HG02852 (cell line): ENCODE results near the gene PDE2A.

Experiments
- ATAC-seq: cut with Tn5 transposase; IDR thresholded peaks from one replicate; pipeline ENCODE4 v1.9.1; 2021; ENCODE audit warnings: mild to moderate bottlenecking, moderate library complexity; ENCODE audit not compliant: unreplicated experiment

Gene PDE2A

DNA sequence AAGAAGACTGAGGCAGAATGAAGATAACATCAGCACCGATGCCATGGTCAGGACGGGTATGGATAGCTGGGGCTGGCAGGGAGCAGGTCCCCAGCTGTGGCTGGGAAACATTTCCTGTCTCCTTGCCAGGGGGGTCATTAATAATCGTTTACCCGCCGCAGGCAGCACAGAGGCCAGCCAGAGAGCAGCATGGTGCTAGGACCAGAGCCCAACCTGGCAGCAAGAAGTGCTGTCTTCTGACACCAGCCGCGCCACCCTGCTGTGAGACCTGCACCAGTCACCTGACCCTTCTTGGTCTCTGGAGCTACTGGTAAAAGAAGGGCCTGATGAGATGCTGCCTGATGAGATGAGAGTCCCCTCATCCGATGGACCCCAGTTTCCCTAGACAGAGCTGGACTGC lies 36.3 kb downstream of the PDE2A start:
- no peak for ATAC-seq

DNA sequence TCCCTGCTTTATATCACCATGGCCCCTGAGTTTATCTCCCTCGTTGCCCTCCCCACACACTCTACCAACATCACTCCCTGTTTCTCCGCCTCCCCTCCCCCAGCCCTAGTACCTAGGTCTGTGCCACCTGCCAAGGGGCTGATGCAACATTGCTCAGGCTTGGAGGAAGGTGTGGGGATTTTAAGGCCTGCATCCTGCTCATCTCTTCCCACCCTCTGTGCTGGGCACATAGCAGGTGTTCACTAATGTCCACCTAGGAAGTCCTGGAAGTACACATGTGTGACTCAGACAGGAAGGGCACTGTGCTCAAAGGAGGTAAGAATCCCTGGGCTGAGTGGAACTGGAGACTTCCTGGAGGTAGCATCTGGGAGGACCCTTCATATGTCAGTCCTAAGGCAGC lies 37.0 kb downstream of the PDE2A start:
- ATAC-seq = no peak

DNA sequence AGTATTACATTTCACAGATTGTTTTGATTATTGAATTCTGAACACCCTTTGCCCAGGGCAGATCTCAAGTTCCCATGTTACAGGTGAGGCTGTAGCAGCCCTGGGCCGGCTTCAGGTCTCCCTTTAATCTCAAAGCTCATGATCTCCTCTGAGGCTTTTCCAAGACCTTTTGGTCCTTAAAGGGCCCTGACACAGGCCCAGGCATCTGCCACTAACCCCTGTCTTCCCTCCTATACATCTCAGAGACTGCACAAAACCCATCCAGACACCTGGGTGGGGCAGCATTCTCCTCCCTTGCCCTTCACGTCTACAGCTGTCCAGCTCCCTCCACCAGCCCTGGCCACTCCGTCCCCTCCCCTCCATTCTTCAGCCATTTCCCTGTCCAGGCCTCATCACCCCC lies 37.8 kb downstream of the PDE2A start:
- no peak for ATAC-seq

DNA sequence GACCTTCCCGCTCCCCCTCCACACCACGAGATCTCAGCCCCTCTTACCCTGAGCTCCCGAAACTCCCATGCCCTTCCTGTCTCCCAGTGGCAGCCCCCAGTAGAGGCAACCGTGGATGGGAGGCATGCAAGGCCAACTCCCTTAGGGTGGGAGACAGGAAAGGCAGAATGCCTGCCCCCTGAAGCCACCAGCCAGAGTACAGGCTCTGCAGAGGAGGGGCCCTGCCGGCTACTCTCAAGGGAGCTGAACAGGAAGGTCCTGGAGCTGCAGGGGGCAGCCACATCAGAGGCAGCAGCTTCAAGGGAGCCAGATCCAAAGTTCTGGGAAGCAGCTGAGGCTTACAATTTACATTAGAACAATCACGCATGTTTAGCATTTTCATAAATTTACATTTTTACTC lies 38.3 kb downstream of the PDE2A start:
- no peak for ATAC-seq

DNA sequence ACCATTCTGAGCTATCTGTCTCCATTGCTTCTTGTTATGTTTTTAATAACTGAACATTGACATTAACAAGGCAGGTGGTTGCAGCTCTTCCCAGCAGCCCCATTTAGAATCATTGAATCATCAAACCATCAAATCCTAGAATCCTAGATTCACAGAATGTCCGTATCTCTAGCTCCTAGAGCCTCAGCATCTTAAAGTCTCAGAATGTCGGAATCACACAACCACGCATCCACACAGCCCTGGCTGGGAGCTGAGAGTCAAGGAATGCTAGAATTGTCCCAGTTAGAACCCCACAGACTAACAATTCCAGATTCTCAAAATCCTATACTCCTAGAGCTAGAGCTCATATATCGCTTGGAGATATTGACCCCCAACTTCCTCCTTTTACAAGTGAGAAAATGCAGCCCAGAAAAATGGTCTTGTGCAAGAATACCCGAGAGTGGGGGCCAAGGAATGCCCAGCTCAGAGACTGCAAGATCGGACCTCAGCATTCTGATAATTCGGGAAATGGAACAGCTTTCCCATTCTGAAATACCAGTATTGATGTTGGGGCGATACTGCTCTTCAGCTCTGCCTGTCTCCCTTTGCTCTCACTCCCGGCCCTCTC lies 38.8 kb downstream of the PDE2A start:
- ATAC-seq = no peak

DNA sequence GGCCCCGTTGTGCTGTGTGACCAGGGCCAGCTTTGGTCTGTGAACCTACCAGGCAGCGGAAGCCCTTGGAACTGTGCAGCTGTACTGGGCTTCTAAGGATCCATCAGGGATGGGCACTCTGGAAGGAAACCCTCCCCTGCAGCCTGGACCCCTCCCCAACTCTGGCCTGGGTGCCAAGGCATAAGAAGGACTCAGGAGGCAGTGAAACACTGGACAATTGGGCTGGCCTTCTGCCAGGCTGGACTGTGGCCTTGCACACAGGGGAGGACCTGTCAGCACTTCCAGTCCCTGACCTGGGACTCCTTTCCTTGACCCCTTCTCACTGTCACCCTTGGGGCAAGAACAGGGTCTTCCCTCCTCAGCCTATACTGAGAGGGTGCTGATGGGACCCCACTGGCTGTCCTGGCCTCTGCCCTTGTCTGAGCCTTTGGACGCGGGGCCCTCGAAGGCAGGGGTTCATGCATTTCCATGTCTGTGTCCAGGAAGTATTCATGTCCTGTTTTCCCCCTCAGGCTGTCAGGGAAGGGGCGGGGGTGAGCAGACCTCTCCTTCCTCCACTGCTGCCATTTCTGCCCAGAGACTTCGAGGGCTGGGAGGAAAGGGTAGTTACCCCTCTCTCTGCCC lies 39.6 kb downstream of the PDE2A start:
- no peak for ATAC-seq

DNA sequence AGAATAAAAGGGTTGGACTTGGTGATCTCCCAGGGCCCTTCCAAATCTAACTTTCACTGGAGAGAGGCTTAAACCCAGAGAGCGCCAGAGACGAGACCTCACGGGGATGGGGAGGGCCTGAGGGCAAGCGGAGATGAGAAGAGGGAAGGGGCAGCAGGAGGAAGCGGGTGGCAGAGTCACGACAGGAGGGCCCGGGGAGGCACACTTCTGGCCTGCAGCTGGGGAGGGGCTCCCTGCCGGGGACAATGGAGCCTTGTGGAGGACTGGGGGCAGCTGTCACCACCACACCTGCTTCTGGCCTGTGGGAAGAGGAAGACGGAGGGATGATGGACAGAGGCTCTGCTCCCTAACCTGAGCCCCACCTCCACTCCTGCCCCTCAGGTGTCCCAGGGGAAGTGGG lies 40.2 kb downstream of the PDE2A start:
- ATAC-seq = no peak

DNA sequence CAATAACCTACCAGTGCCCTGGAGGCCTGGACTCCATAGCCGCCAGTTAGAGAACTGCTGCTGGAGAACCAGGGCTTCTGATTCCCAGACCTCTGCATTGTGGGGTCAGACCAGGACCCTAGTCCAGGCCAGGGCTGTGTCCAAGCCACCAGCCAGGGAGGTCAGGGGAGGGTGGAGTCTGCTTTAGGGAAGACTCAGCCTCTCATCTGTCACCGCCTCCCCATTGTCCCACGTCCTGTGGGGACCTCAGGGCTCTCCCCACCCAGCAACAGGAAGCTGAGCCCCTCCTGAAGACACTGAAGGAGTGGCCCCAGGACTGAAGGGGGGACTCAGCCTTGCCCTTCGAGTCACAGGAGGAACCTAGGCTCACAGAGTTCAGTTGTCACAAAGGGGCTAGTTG lies 41.2 kb downstream of the PDE2A start:
- ATAC-seq = no peak

DNA sequence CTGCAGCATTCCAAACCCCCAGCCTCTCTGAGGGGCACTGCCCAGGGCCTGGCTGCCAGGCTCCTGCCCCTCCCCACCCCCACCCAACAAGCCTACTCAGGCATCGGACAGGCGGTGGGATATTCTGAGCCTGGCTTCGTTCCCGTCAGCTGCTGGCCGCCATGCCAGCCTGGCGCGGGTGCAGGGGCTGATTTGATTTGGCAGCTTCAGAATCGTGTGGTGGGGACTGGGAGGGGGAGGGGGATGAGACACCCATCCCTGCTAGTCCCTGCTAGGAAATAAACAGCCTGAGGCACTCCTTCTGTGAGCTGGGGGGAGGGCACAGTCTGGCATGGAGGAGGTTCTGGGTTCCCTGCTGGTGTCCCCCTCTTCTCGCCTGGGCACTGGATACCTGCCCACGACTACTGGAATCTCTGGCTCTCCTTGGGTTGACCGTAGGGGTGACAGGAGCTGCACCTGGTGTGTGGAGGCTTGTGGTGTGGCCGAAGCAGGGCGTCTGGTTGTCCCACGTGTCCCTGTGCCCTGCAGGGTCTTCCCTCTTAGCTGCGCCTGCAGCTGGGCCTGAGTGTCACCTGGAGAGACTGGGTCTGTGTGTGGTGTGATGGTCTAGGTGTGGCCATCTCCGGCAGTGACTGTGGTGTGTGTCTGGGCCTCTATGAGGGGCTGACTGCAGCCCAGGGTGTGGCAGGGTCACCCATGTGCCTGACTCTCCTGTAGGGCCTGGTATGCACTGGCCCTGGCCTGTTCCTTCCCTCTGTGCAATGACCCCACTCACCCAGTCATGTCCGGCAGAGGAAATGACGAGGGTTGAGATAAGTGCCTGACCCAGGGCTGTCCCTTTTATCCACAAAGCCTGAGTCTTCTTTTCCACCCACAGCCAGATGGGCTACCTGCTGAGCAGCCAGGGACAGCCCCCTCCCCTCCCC lies 42.2 kb downstream of the PDE2A start:
- ATAC-seq = no peak

DNA sequence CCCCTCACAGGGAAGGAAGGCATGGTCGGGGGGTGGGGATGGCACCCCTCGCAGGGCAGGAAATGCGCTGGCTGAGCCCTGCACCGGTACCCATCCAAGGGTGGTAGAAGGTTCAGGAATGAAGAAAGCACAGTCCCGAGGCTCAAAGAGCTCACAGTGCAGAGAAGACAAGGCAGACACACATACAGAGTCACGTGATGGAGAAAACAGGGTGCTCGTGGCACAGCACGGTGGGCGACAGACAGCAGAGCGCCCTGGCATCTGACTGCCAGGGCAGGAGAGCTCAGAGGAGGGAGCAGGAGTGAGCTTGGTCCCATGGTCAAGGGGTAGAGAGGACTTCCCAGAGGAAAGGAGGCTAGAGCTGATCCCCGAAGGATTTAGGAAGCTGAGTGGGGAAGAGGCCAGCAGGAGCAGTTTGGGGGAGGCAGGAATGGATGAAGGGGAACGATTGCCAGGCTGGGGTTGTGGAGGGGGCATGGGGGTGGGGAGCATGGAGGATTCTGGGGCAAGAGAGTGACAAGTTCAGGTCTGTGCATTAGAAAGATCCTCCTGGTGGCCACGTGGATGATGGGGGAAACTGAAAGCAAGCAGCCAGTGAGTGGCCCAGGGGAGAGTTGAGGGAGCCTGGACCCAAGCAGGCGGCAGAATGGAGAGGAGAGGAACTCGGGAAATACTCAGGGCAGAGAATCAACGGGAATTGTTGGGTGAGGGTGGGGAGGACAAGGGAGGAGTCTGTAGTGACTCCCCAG lies 43.9 kb downstream of the PDE2A start:
- ATAC-seq = no peak

DNA sequence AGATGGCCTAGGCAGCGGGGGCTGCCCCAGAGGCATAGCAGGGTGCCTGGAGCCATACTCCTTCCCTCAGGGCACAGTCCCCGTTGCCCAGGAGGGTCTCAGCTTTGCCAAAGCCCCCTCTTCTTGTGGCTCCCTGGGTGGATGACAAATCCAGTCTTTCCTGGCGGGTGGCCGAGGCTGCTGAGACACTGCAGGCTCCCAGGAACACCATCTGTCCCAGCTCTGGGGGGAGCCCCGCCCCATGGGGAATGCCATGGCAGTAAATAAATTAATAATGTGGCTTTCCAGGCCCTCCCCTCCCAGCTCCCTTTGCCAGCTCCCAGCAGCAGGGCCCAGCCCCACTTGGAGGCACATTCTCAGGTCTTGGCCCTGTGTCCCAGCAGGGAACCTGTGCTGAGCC lies 45.0 kb downstream of the PDE2A start:
- no peak for ATAC-seq

DNA sequence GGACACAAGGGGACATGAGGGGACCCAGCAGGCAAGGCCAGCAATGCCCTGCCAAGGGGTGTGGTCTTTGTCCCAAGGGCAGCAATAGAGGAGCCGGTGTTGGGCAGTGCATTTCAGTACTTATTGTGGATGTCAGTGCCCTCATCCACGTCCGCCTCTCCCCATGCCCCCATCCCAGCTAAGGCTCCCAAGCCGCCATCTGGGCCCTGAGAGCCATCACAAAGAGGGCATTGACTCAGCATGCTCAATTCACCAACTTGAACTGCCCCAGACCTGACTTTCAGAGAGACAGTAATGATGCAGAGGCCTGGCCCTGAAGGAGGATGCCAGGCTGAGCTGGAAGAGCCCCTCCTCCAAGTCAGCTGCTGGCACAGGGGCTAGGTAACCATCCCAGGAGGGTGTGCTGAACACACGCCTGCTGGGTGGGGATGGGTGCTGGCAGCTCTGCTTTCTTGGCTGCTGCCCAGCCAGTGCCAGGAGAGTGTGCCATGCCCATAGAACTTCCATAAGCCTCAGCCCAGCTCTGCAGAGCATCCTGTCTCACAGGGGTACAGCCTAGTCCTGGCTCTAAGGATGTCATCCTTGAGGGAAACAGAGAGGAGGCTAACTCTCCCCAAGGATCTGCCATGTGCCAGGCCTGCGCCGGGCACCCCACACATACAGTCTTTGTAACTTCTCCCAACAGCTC lies 46.5 kb downstream of the PDE2A start:
- ATAC-seq = no peak

DNA sequence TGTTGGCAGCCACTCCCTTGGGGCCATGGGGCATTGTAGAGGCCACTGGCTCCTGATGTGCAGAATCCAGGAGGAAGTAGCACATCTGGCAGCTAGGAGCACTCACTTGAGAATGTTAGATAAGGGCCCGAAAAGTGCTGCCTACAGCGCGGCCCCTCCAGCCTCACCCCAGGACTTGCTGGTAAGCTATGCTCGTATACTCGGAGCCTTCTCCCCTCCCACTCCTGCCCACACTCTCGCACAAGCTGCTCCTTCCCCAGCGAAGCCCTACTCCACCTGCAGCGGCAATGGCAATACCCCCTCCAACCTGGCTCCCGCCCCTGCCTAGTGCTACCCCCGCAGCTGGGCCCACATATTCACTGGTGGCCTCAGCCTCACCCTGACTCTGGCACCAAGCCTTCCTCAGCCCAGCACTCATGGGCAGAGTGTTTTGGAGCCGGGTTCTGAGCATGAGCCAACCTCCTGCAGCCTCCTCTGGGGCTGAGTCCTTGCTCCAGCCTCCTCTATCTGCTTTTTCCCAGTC lies 47.7 kb downstream of the PDE2A start:
- ATAC-seq = no peak

DNA sequence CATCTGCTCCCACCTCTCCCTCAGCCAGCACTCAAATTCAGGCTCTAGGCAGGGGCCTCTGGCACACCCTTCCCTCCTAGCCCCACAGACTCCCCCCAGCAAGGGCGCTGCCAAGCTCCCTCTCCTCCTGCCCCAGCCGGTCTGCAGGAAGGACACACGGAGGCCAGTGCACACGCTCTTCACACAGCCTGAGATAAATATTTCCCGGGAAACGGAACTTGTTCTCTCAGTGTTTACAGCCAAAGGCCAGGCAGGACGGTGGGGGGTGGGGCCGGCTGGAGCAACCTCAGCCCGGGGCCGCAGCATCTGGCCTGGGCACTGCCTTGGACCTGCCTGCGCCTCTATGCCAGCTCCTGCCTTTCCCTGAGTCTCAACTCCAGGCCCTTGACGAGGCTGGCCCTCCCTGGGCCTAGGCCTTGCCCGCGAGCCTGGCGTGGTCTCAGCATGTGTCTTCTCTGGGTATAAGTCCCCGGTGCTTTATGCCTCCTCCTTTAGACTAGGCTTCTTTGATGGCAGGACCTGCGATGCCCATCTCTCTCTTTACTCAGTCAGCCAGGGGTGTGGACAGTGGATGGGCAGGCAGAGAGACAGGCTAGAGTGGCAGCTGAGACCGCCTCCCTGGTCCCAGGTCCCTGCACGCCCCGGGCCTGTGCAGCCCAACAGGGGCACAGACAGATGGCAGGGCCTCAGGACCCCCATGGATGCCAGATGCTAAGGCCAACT lies 48.4 kb downstream of the PDE2A start:
- ATAC-seq = no peak

DNA sequence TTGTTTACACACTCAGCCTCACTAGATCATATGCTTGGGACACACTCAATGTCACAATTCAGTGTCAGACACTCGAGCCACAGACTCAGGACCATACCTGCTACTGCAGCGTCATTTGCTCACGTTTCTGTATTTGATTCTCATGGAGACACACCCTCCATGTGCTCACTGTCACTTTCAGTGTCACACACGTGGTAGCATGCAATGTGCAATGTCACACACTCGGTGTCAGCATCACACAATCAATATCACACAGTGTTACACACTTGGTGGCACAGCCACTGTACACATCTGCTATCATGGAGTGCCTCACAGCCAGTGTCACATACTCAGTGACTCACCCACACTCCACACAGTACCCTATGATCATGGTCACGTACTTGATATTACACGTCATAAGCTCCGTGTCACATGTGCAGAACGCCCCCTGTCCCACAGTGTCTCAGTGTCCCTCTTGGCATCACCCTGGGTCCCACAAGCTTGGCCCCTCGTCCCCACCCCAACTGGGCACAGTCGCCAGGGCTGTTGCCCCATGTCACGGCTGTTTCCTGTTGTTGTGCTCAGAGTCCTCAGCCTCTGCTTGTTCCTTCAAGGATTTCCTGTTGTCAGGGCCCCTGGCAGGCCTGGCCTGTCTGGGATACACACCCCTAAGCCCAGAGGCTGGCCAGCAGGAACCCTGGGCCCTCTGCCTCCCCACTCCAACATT lies 49.6 kb downstream of the PDE2A start:
- no peak for ATAC-seq

DNA sequence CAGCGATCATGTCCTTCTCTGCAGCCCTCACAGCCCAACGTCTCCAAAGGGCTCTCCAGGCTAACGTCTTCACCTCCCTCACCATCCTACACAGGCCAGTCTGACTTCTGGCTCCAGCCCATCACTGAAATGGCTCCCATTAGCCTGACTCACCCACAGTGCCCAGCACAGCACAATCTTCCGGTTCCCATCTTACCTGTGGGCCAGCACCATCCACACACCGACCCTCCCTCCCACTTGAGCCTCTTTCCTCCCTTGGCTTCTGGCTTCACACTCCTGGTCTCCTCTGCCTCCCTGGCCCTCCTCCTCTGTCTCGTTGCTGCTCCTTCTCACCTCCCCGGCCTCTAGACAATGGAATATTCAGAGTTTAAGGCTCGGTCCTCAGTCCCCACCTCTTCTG lies 51.2 kb downstream of the PDE2A start:
- ATAC-seq = no peak

DNA sequence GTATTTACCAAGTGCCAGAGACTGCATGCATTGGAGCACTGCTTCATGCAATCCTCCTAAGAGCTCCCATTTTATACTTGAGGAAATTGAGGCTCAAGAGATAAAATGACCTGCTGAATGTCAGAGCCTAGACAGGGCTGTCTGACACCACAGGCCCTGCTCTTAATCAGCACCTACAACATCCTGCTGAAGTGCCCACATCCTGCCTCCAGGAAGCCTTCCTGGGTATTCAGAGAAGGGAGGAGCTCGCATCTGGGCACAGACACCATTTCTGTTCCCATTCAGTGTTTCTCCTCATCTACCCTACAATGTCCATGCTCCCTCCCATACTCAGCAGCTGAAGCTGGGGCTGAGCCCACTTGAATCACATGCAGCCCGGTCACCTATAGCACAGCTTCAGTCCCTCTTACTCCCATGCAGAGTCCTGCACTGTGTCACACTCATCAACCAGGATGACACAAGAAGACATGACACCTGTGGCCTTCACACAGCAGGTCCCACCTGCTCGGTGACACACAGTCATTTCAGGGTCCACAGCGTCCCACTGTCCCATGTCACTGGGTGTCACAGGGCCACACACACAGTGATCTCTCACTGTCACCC lies 53.1 kb downstream of the PDE2A start:
- ATAC-seq = no peak

DNA sequence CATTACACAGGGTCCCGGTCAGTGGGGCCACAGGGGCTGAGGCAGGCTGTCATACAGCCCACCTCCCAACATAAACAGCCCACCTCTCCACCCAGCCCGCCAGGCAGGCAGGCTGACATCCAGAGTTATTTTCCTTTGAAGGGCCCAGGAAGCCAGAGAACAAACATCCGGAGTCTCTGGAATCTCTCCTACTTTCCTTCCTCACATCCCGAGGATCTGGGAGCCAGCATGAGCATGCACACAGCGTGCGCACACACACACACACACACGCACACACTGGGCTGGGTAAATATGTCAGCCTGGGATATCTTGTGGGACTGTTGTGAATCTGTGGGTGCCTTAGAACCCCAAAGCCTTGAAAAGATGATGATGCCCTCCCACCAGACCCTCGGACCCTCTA lies 55.4 kb downstream of the PDE2A start:
- no peak for ATAC-seq
